HEK293 (cell line): ENCODE measurements around the gene TMEM164.
A peak's percentile ranks its signal among the peaks of the same experiment; 100 is the strongest.

Experiments used
- CTCF ChIA-PET: fragments of 350-600 bp; formaldehyde crosslinking; extraction: SDS; loops from one replicate; lab custom pipeline; 2021; ENCODE audit warnings: antibody characterized with exemption; lab: Yijun Ruan, JAX
- POLR2A ChIA-PET: fragments of 300-600 bp; formaldehyde crosslinking; extraction: SDS; loops from one replicate; lab custom pipeline; 2020; ENCODE audit warnings: antibody characterized with exemption, inconsistent platforms; lab: Yijun Ruan, JAX
- H3K27ac ChIP-seq: fragments of 200-500 bp; sonication (Bioruptor generic); 2 replicates; pipeline ENCODE4 v1.5.1; 2014; ENCODE audit warnings: low read depth, low read length, control low read depth, inconsistent platforms; ENCODE audit errors: extremely low read depth
- H3K36me3 ChIP-seq, 2 experiments: fragments of 200-500 bp in 1 of 2; sonication (Bioruptor generic) in 1 of 2; 1 replicate in 1 of 2; 2 replicates in 1 of 2; pipeline ENCODE4 v1.5.1; 2014 to 2017; ENCODE audit warnings: inconsistent platforms in 2 of 2, low read length in 2 of 2; ENCODE audit not compliant: control insufficient read depth in 2 of 2, insufficient read depth in 1 of 2
- H3K4me1 ChIP-seq: fragments of 200-500 bp; sonication (Bioruptor generic); 2 replicates; pipeline ENCODE4 v1.5.1; 2014; ENCODE audit warnings: mild to moderate bottlenecking, low read length, inconsistent platforms; ENCODE audit not compliant: control insufficient read depth, insufficient read depth
- H3K4me3 ChIP-seq: 2 replicates; pipeline ENCODE4 v1.5.1; 2011; ENCODE audit warnings: low read depth, mild to moderate bottlenecking, control low read depth, low read length, moderate library complexity
- H3K9me3 ChIP-seq: fragments of 200-500 bp; sonication (Bioruptor generic); 2 replicates; pipeline ENCODE4 v1.5.1; 2014; ENCODE audit warnings: low read depth, low read length, inconsistent platforms; ENCODE audit not compliant: control insufficient read depth, insufficient read depth
- FEZF1 ChIP-seq: fragments of 450-650 bp; formaldehyde crosslinking; IDR thresholded peaks from 2 replicates; pipeline ENCODE4 v1.5.1; 2016; ENCODE audit warnings: missing biosample characterization, missing genetic modification characterization
- MYNN ChIP-seq: fragments of 450-650 bp; formaldehyde crosslinking; IDR thresholded peaks from 2 replicates; pipeline ENCODE4 v1.5.1; 2016; ENCODE audit warnings: missing biosample characterization, missing genetic modification characterization, borderline replicate concordance
- MZF1 ChIP-seq: fragments of 450-650 bp; formaldehyde crosslinking; IDR thresholded peaks from 2 replicates; pipeline ENCODE4 v1.5.1; 2017; ENCODE audit warnings: missing biosample characterization, missing genetic modification characterization, borderline replicate concordance
- SETDB1 ChIP-seq: IDR thresholded peaks from one replicate; pipeline ENCODE4 v1.6.1; 2017; ENCODE audit warnings: mild to moderate bottlenecking, low read length, moderate library complexity, mixed read lengths; ENCODE audit not compliant: insufficient read length
- ZFP69B ChIP-seq: fragments of 450-650 bp; formaldehyde crosslinking; IDR thresholded peaks from 2 replicates; pipeline ENCODE4 v1.5.1; 2016; ENCODE audit warnings: missing biosample characterization, missing genetic modification characterization
- ZNF214 ChIP-seq: fragments of 450-650 bp; formaldehyde crosslinking; IDR thresholded peaks from 2 replicates; pipeline ENCODE4 v1.5.1; 2017; ENCODE audit warnings: missing biosample characterization, mild to moderate bottlenecking, missing genetic modification characterization, borderline replicate concordance
- ZNF248 ChIP-seq: fragments of 450-650 bp; formaldehyde crosslinking; IDR thresholded peaks from 2 replicates; pipeline ENCODE4 v1.5.1; 2017; ENCODE audit warnings: missing biosample characterization, missing genetic modification characterization
- ZNF302 ChIP-seq: fragments of 450-650 bp; formaldehyde crosslinking; IDR thresholded peaks from 2 replicates; pipeline ENCODE4 v1.5.1; 2016; ENCODE audit warnings: missing biosample characterization, missing genetic modification characterization, low read depth
- ZNF341 ChIP-seq: fragments of 450-650 bp; formaldehyde crosslinking; IDR thresholded peaks from 2 replicates; pipeline ENCODE4; 2016; ENCODE audit warnings: low read depth, missing biosample characterization, missing genetic modification characterization
- ZNF404 ChIP-seq: fragments of 450-650 bp; formaldehyde crosslinking; IDR thresholded peaks from 2 replicates; pipeline ENCODE4 v1.5.1; 2017; ENCODE audit warnings: missing biosample characterization, missing genetic modification characterization
- ZNF48 ChIP-seq: fragments of 450-650 bp; formaldehyde crosslinking; IDR thresholded peaks from 2 replicates; pipeline ENCODE4 v1.5.1; 2016; ENCODE audit warnings: missing biosample characterization, missing genetic modification characterization
- ZNF530 ChIP-seq: fragments of 450-650 bp; formaldehyde crosslinking; IDR thresholded peaks from 2 replicates; pipeline ENCODE4 v1.5.1; 2016; ENCODE audit warnings: low read depth, missing biosample characterization, missing genetic modification characterization
- ZNF561 ChIP-seq: fragments of 450-650 bp; IDR thresholded peaks from 2 replicates; pipeline ENCODE4 v1.5.1; 2018; ENCODE audit warnings: missing biosample characterization, missing genetic modification characterization, borderline replicate concordance
- ZNF654 ChIP-seq: fragments of 450-650 bp; formaldehyde crosslinking; IDR thresholded peaks from 2 replicates; pipeline ENCODE4 v1.5.1; 2016; ENCODE audit warnings: low read depth, missing biosample characterization, missing genetic modification characterization
- ZNF660 ChIP-seq: fragments of 450-650 bp; IDR thresholded peaks from 2 replicates; pipeline ENCODE4 v1.5.1; 2018; ENCODE audit warnings: missing biosample characterization, mild to moderate bottlenecking, missing genetic modification characterization
- ZNF76 ChIP-seq: fragments of 450-650 bp; formaldehyde crosslinking; IDR thresholded peaks from 2 replicates; pipeline ENCODE4; 2016; ENCODE audit warnings: low read depth, missing biosample characterization, missing genetic modification characterization, borderline replicate concordance
- ZSCAN16 ChIP-seq: fragments of 450-650 bp; formaldehyde crosslinking; IDR thresholded peaks from 2 replicates; pipeline ENCODE4 v1.5.1; 2016; ENCODE audit warnings: missing biosample characterization, missing genetic modification characterization
- TF ChIP-seq, protein P1 (sequence below): sonication (generic); formaldehyde crosslinking; IDR thresholded peaks from 2 replicates; pipeline ENCODE4 v1.8.1; 2022; ENCODE audit warnings: mild to moderate bottlenecking, moderate library complexity, missing genetic modification reagents
- TF ChIP-seq, protein P2 (sequence below): fragments of 450-650 bp; formaldehyde crosslinking; IDR thresholded peaks from 2 replicates; pipeline ENCODE4 v1.5.1; 2016; ENCODE audit warnings: missing biosample characterization, missing genetic modification characterization, low read depth
- TF ChIP-seq, protein P3 (sequence below): fragments of 450-650 bp; formaldehyde crosslinking; optimal IDR thresholded peaks from 2 replicates; pipeline ENCODE3; 2016; ENCODE audit warnings: missing biosample characterization, mild to moderate bottlenecking, missing genetic modification characterization
- TF ChIP-seq, protein P4 (sequence below): fragments of 450-650 bp; formaldehyde crosslinking; IDR thresholded peaks from 2 replicates; pipeline ENCODE4 v1.5.1; 2016; ENCODE audit warnings: missing biosample characterization, missing genetic modification characterization
- TF ChIP-seq, protein P5 (sequence below): fragments of 450-650 bp; formaldehyde crosslinking; IDR thresholded peaks from 2 replicates; pipeline ENCODE4 v1.5.1; 2016; ENCODE audit warnings: missing biosample characterization, missing genetic modification characterization

The TMEM164 gene

DNA sequence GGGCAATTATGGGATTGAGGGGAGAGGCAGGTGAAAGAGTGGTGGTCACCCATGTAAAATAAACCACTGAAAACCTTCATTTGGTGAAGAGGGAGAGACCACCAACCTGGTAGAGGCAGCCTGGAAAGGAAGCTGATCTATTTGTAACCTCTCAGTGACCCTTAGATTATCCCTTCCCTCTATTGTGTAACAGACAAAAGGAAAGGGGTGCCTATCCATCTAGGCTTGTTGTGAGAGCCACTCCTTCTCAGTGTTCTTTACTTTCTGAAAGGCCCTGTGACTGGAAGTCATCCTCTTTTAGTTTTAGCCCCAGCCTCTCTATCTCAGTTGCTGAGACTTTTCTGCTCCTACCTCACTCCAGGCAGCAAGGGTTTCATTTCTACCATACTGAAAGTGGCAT lies 142.4 kb downstream of the TMEM164 start (continued):
- TF ChIP-seq ZNF404 (no peak), ZNF248 (tag by site-specific recombination) (no peak), ZFP69B (tag by site-specific recombination) (no peak), MYNN (tag by site-specific recombination) (no peak), ZNF48 (tag by site-specific recombination) (no peak), ZNF214 (tag by site-specific recombination) (no peak), ZNF76 (no peak), MZF1 (tag by site-specific recombination) (no peak), ZNF530 (tag by site-specific recombination) (no peak), FEZF1 (tag by site-specific recombination) (no peak)
- TF ChIP-seq, protein P1, sequence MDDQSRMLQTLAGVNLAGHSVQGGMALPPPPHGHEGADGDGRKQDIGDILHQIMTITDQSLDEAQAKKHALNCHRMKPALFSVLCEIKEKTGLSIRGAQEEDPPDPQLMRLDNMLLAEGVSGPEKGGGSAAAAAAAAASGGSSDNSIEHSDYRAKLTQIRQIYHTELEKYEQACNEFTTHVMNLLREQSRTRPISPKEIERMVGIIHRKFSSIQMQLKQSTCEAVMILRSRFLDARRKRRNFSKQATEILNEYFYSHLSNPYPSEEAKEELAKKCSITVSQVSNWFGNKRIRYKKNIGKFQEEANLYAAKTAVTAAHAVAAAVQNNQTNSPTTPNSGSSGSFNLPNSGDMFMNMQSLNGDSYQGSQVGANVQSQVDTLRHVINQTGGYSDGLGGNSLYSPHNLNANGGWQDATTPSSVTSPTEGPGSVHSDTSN (CRISPR knock-in tag) = no peak
- TF ChIP-seq, protein P2, sequence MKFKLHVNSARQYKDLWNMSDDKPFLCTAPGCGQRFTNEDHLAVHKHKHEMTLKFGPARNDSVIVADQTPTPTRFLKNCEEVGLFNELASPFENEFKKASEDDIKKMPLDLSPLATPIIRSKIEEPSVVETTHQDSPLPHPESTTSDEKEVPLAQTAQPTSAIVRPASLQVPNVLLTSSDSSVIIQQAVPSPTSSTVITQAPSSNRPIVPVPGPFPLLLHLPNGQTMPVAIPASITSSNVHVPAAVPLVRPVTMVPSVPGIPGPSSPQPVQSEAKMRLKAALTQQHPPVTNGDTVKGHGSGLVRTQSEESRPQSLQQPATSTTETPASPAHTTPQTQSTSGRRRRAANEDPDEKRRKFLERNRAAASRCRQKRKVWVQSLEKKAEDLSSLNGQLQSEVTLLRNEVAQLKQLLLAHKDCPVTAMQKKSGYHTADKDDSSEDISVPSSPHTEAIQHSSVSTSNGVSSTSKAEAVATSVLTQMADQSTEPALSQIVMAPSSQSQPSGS (tag by site-specific recombination) = no peak

DNA sequence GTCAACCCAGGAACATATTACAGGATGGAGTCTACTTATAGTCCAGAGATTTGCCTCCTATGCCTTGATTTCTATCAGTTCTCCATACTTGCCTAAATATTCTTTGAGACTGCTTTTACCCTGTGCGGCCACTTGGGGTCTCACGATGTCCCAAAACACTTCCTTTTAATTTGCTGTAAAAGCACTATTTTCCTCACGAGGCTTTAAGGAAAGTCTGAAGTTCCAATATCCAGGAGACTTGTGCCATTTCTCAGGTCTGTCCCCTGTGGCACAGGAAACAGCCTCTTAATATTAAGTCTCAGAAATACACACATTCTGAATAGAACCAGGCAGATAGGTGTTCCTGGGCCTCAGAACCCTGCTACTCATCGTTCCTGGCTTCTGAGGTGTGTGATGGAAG lies 142.9 kb downstream of the TMEM164 start:
- TF ChIP-seq SETDB1 (no peak), ZSCAN16 (tag by site-specific recombination) (no peak), ZNF654 (peak; percentile 61), ZNF561 (no peak), ZNF341 (no peak)
- TF ChIP-seq, protein P3, sequence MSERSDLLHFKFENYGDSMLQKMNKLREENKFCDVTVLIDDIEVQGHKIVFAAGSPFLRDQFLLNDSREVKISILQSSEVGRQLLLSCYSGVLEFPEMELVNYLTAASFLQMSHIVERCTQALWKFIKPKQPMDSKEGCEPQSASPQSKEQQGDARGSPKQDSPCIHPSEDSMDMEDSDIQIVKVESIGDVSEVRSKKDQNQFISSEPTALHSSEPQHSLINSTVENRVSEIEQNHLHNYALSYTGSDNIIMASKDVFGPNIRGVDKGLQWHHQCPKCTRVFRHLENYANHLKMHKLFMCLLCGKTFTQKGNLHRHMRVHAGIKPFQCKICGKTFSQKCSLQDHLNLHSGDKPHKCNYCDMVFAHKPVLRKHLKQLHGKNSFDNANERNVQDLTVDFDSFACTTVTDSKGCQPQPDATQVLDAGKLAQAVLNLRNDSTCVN (tag by site-specific recombination) = no peak
- no peak overlapping the region for H3K27ac ChIP-seq
- POLR2A ChIA-PET = no interaction called here
- CTCF ChIA-PET = interaction anchor here (0.5 to 3.2 kb wide), 58 partner anchors 8 to 1450 kb away, joined by 3 to 50 read pairs (median 4); no protein-coding TSS in a partner anchor
- no peak overlapping the region for H3K4me3 ChIP-seq
- no peaks in the 10 kb centered on the region for H3K9me3 ChIP-seq
- peaks cover 5% of the 10 kb centered on the region in 2 experiments; a peak in 2 of 3 replicates for H3K36me3 ChIP-seq
- H3K4me1 ChIP-seq = no peaks in the 10 kb centered on the region

DNA sequence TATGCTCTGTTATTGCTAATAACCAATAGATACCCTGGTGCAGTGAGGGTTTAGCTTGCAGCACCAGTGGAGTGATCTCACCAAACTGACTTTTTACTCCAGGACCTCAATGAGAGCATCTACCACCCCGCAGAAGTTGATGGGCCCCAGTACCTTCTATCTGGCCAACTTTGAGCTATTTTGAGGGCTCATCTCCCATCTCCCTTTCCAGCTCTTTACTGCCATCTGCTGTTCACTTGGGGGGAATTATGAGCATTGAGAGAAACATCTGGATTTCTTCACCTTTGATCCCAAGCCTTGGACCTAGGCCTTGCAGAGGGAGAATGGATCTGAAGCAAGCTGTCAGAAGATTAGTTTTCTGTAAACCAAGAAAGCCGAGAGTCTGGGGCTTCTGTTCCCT lies 143.6 kb downstream of the TMEM164 start:
- peaks cover 5% of the 10 kb centered on the region in 2 experiments; a peak in 2 of 3 replicates for H3K36me3 ChIP-seq
- TF ChIP-seq ZNF660 (tag by site-specific recombination) = 0 out of 2 replicates have a peak, but pooled peaks have one; percentile 33
- no peak for TF ChIP-seq ZNF248 (tag by site-specific recombination)
- peak; percentile 77 for TF ChIP-seq ZNF654
- 0 out of 2 replicates have a peak, but pooled peaks have one; percentile 35 for TF ChIP-seq ZFP69B (tag by site-specific recombination)
- TF ChIP-seq, protein P4, sequence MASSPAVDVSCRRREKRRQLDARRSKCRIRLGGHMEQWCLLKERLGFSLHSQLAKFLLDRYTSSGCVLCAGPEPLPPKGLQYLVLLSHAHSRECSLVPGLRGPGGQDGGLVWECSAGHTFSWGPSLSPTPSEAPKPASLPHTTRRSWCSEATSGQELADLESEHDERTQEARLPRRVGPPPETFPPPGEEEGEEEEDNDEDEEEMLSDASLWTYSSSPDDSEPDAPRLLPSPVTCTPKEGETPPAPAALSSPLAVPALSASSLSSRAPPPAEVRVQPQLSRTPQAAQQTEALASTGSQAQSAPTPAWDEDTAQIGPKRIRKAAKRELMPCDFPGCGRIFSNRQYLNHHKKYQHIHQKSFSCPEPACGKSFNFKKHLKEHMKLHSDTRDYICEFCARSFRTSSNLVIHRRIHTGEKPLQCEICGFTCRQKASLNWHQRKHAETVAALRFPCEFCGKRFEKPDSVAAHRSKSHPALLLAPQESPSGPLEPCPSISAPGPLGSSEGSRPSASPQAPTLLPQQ (tag by site-specific recombination) = peak; percentile 57
- no peak for TF ChIP-seq ZNF302
- TF ChIP-seq, protein P5, sequence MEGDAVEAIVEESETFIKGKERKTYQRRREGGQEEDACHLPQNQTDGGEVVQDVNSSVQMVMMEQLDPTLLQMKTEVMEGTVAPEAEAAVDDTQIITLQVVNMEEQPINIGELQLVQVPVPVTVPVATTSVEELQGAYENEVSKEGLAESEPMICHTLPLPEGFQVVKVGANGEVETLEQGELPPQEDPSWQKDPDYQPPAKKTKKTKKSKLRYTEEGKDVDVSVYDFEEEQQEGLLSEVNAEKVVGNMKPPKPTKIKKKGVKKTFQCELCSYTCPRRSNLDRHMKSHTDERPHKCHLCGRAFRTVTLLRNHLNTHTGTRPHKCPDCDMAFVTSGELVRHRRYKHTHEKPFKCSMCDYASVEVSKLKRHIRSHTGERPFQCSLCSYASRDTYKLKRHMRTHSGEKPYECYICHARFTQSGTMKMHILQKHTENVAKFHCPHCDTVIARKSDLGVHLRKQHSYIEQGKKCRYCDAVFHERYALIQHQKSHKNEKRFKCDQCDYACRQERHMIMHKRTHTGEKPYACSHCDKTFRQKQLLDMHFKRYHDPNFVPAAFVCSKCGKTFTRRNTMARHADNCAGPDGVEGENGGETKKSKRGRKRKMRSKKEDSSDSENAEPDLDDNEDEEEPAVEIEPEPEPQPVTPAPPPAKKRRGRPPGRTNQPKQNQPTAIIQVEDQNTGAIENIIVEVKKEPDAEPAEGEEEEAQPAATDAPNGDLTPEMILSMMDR = 0 out of 2 replicates have a peak, but pooled peaks have one; percentile 8
- TF ChIP-seq, all 188 proteins: peak for 5
- Histone ChIP-seq H3K9me3 (no peaks in the 10 kb centered on the region), H3K27ac (no peak overlapping the region), H3K4me1 (no peaks in the 10 kb centered on the region), H3K4me3 (no peak overlapping the region)
- ChIA-PET POLR2A (interaction anchor here (0.7 kb wide), 1 partner anchor 172 kb away, joined by 3 read pairs; the partner anchor contains the start of gene AMMECR1), CTCF (interaction anchor here (0.5 to 3.2 kb wide), 74 partner anchors 9 to 1451 kb away, joined by 3 to 50 read pairs (median 4); no protein-coding TSS in a partner anchor)
